Activated CD4-positive, alpha-beta T cell treated with anti-CD3 and anti-CD28 coated beads, Interleukin-2, amount 10 ng/mL, durations not matched to agents 24 days and 14 days (primary cell): ENCODE data around the gene SEMA3C. TPM values are rescaled to one million over a fixed set of nuclear protein-coding genes. Genes with fewer than 3 reads are reported as not detected.
A peak's percentile ranks its signal among the peaks of the same experiment; 100 is the strongest.
"Not testable (repeated sequence)": the region's sequence is repeated elsewhere in the genome, so short reads cannot be mapped to it uniquely, and the experiment has no call there.

ENCODE experiments used
- DNase-seq: peaks from one replicate; pipeline ENCODE4 v3.0.0; 2022
- H3K27ac Mint-ChIP-seq: one replicate; pipeline ENCODE4 v1.8.0; 2022; ENCODE audit warnings: mild to moderate bottlenecking, mixed read lengths
- H3K27me3 Mint-ChIP-seq: one replicate; pipeline ENCODE4 v1.8.0; 2022; ENCODE audit warnings: mixed read lengths
- H3K36me3 Mint-ChIP-seq: one replicate; pipeline ENCODE4 v1.8.0; 2022; ENCODE audit warnings: low read depth, mild to moderate bottlenecking, mixed read lengths
- H3K4me1 Mint-ChIP-seq: one replicate; pipeline ENCODE4 v1.8.0; 2021; ENCODE audit warnings: mixed read lengths
- H3K4me3 Mint-ChIP-seq: one replicate; pipeline ENCODE4 v1.8.0; 2022; ENCODE audit warnings: mild to moderate bottlenecking, moderate library complexity, mixed read lengths
- H3K9me3 Mint-ChIP-seq: one replicate; pipeline ENCODE4 v1.8.0; 2021; ENCODE audit warnings: mixed read lengths
- intact Hi-C: fragments of 100-400 bp; cut with micrococcal nuclease; formaldehyde crosslinking; loops from one replicate; pipeline ENCODE4 v1.15.1; 2023
- total RNA-seq: library from RNA; stranded (reverse); gene quantifications from 2 replicates; pipeline ENCODE4 v1.2.3, GENCODE V29; 2022

Gene SEMA3C
- total RNA-seq, 1 donor from 2014 or later, result not detected

DNA sequence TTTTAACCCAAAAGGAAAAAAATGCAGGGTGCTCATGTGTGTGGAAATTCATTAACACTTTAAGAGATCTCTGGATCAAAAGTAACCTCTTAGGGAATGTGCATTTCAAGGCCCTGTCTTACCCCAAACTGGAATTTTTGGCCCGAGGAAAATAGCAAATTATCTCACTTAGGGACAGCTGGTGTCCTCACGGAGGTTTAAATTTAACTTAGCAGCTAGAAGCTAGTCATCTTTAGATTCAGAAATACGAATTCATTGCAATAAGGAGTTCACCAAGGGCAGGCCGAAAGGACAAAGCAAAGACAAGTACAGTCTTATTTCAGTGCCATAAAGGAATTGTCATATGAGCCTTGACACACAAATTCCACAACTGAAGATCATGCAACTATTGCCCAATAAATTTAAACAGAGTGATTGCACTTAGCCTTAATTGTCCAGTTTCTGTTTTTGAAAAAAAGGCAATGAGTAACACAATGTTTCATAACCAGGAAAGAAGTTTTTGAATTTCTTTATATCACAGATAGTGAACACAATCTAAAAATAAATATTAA, 22.4 kb upstream of the SEMA3C start:
- H3K27ac Mint-ChIP-seq, result no peak overlapping the region
- no peaks in the 10 kb centered on the region for H3K4me1 Mint-ChIP-seq
- H3K27me3 Mint-ChIP-seq, result no peaks in the 10 kb centered on the region
- H3K9me3 Mint-ChIP-seq, result no peaks in the 10 kb centered on the region
- intact Hi-C loops, result no loop called here
- no peak for DNase-seq
- H3K4me3 Mint-ChIP-seq, result no peak overlapping the region
- H3K36me3 Mint-ChIP-seq, result no peaks in the 10 kb centered on the region

DNA sequence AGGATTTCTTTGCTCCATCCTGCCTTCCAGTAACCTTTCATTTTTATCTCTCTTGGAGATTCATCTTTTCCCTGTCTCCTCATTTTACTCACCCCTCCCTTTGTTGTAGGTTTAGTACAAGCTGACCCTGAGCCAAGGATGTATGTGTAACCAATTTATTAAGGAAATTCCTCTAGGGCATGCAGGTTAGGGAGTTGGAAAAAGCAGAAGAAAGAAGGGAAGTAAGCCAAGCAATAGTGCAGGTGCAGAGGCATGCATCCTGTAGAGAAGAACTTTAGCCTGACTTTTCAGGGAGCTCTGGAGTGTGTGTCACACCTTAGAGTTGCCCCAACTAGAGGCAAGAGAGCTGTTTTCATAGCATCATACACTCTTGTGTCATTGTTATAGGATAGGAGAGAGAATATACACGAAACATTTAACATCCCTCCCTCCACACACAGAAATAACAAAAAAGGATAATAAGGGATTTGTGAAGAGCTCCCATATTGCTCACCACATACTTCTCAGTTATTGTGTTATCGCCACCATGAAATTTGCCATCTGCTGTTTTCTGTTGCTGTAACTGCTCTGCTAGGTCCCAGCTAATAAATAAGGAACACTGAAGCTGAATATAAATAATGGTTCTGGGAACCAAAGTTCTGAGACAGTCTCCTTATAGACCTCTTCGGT, 21.8 kb upstream of the SEMA3C start:
- Mint-ChIP-seq H3K9me3 (no peaks in the 10 kb centered on the region), H3K27me3 (no peaks in the 10 kb centered on the region), H3K36me3 (no peaks in the 10 kb centered on the region), H3K27ac (no peak overlapping the region), H3K4me1 (no peaks in the 10 kb centered on the region), H3K4me3 (no peak overlapping the region)
- no peak for DNase-seq
- intact Hi-C loops, result no loop called here

DNA sequence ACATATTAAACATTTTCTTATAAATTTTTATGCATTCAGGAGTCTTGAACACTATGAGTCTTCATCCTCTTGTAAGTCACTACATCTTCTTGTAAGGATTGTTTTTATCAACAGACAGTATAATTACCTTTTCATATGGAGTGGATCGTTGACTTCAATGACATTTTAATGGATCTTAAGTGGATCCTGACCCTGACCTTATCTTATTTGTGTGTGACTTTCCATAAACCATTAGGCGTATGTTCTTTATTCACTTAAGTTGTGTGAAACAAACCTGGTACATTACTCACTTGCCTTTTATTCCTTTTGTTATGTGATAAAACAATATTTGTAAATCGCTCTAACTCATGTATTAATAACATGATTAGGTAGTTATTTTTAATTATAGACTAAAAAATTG, 18.5 kb upstream of the SEMA3C start:
- Mint-ChIP-seq H3K27me3 (no peaks in the 10 kb centered on the region), H3K4me1 (no peaks in the 10 kb centered on the region), H3K27ac (no peak overlapping the region), H3K4me3 (no peak overlapping the region), H3K36me3 (no peaks in the 10 kb centered on the region), H3K9me3 (no peaks in the 10 kb centered on the region)
- intact Hi-C loops, result no loop called here
- DNase-seq, result no peak

DNA sequence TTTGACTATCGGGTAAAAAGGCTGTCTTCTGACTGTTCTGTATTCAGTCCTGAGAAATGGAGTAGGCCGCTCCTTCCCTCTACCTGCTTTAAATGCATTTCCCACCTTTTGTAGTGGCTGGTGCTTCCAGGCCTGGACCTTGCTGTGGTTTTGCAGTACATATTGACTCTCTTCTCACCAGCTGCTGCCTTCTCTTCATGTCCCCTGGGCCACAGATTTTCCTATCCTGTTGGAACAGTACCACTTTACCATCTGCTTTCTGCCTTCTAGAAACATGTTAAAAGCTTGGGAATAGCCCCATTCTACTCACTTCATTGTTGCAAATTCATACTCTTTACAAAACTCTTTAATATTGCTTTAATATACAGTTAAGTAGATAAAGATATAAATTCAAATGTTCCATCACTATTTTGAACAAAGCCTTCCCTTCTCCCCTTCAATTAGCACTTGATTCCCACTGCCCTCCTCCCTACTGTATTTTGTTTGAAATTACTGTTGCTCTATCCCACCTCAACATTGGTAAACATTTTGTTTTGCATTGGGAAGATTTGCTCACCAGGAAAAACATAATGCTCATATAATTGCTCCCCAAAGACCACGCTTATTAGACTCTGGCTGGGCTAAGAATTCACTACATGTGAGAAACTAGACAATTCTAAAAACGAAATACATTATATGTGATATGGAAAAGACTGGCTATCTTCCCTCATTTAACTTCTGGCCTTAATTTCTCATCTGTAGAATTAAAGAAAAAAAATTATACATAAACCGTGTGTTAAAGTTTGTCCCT, 17.3 kb upstream of the SEMA3C start:
- Mint-ChIP-seq H3K27me3 (no peaks in the 10 kb centered on the region), H3K4me3 (no peak overlapping the region), H3K9me3 (no peaks in the 10 kb centered on the region), H3K27ac (no peak overlapping the region), H3K36me3 (no peaks in the 10 kb centered on the region), H3K4me1 (no peaks in the 10 kb centered on the region)
- no peak for DNase-seq
- intact Hi-C loops, result no loop called here

DNA sequence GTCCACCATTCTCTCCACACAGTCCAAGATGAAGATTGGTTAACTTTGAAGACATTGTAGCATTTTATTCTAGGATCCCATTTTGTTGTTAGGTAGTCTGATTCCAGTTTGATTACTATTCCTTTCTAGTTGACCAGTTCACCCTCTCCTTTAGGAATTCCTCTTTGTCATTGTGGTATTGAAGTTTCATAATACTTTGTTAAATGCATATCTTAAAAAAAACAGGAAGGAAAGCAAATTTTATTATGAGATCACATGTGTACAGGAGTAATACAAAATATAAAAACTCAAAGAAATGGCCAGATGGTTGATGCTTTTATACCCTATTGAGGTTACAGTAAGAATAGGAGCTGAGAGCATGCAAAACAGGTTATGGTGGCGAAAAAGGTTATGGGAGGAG, 15.5 kb upstream of the SEMA3C start:
- Mint-ChIP-seq H3K4me1 (no peaks in the 10 kb centered on the region), H3K9me3 (no peaks in the 10 kb centered on the region), H3K27ac (no peak overlapping the region), H3K36me3 (no peaks in the 10 kb centered on the region), H3K27me3 (no peaks in the 10 kb centered on the region), H3K4me3 (no peak overlapping the region)
- intact Hi-C loops, result no loop called here
- DNase-seq, result no peak

- H3K27ac Mint-ChIP-seq, result no peak overlapping the region
Measured at GRCh38 chr7:80932536-80932935, 13.7 kb upstream of the SEMA3C start.

DNA sequence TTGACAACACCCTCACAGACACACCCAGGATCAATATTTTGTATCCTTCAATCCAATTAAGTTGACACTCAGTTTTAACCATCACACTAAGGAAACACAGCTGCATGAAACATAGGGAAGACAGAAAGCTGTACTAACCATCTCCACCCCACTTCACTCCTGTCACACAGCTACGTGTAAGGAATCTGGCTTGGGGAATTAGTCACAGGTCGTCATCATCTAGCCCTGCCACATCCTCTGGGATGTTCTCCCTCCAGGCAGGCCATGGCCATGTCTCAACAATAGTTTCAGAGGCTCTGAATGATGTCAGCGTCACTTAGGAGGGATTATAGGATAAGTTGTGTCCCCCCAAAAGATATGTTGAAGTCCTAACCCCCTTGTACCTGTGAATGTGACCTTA, 10.8 kb upstream of the SEMA3C start:
- no peaks in the 10 kb centered on the region for H3K9me3 Mint-ChIP-seq
- no peaks in the 10 kb centered on the region for H3K4me1 Mint-ChIP-seq
- no peak overlapping the region for H3K4me3 Mint-ChIP-seq
- H3K27me3 Mint-ChIP-seq, result peaks cover 2% of the 10 kb centered on the region
- H3K27ac Mint-ChIP-seq, result no peak overlapping the region
- intact Hi-C loops, result no loop called here
- no peak for DNase-seq
- no peaks in the 10 kb centered on the region for H3K36me3 Mint-ChIP-seq

More at GRCh38 chr7:80932536-80932935, 13.7 kb upstream of the SEMA3C start:
- H3K4me1 Mint-ChIP-seq, result no peaks in the 10 kb centered on the region
- intact Hi-C loops, result no loop called here
- no peaks in the 10 kb centered on the region for H3K36me3 Mint-ChIP-seq
- no peak overlapping the region for H3K4me3 Mint-ChIP-seq
- no peaks in the 10 kb centered on the region for H3K9me3 Mint-ChIP-seq
- no peak for DNase-seq
- H3K27me3 Mint-ChIP-seq, result no peaks in the 10 kb centered on the region

GRCh38 chr7:80926955-80927354, 8.1 kb upstream of the SEMA3C start:
- H3K27me3 Mint-ChIP-seq, DNase-seq, H3K36me3 Mint-ChIP-seq, H3K4me1 Mint-ChIP-seq, H3K4me3 Mint-ChIP-seq, H3K27ac Mint-ChIP-seq, H3K9me3 Mint-ChIP-seq, intact Hi-C loops: not testable (repeated sequence)

DNA sequence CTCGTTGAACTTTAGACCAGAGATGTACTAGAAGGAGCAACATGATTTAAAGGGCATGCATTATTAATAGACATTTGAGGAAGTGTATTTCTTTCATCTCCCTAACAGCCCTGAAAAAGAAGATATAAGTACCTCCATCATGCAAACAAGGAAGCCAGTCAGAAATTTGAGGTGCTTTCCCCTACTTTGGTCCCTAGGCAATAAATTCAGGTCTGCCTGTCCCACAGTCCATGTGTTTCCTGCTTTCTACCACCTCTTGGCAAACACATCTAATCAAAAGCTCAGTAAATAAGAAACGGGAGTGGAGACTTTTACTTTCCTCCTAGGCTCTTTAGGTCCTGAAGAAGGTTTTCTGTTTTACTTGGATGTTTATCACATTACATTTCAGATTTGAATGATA, 5.2 kb upstream of the SEMA3C start:
- Mint-ChIP-seq H3K36me3 (no peaks in the 10 kb centered on the region), H3K9me3 (no peaks in the 10 kb centered on the region), H3K4me1 (no peaks in the 10 kb centered on the region), H3K27ac (no peak overlapping the region), H3K4me3 (no peak overlapping the region), H3K27me3 (peaks cover 23% of the 10 kb centered on the region)
- no peak for DNase-seq
- intact Hi-C loops, result no loop called here

DNA sequence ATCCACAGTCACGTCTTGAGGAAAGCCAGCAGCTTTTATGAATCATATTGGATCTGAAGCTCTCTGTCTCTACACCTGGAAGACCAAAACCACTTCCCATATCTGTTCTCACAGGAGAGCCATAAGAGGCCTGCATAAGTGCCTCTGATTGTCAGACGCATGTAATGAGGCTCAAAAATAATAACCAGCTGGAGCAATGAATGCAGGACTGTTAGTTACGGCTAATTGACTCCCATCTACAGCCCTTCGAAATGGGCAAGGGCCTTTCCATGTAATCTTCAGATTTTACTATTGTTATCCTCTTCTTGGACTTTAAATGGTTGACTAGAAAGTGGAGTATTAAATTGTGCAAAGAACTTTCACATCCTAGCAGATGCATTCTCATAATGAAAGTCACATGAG, 4.4 kb upstream of the SEMA3C start:
- intact Hi-C loops, result no loop called here
- Mint-ChIP-seq H3K27me3 (peaks cover 29% of the 10 kb centered on the region), H3K36me3 (no peaks in the 10 kb centered on the region), H3K4me3 (no peak overlapping the region), H3K27ac (no peak overlapping the region), H3K9me3 (no peaks in the 10 kb centered on the region), H3K4me1 (peaks cover 4% of the 10 kb centered on the region)
- DNase-seq, result no peak

DNA sequence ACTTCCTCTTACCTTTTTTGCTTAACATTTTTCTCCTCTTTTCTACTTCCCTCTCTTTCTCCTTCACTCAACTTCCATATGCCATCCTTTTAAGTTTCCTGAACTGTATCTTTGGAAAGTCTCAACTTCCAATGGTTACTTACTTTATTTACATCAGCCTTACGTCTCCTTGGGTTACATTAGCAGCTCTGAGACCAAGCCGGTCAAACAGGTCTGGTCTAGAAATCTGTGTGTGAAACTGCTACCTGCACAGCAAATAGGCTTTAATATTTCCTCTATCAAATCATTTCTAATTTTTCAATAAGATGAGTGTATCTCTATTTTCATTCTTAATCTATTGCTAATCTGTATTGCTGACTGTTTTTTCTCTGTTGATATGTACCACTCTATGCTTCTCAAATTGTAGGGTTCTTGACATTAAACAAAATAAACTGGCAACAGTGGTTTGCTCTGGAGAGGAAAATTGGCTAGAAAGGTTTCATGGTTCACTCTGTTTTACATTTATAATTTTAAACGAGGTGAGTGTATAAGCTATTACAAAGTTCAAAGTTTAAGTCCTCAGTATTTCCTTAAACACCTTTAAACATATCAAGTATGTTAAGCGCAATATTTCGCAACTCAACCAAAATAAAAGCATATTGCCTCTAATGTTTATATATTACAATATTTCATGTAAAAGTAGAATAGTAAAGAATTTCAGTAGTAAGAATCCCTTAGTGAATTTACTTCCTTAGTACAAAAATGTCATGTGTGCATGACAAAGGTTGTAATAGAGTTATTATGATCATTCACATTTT, 3.6 kb upstream of the SEMA3C start:
- Mint-ChIP-seq H3K9me3 (no peaks in the 10 kb centered on the region), H3K4me1 (peaks cover 5% of the 10 kb centered on the region), H3K27ac (no peak overlapping the region), H3K27me3 (peaks cover 35% of the 10 kb centered on the region), H3K4me3 (no peak overlapping the region), H3K36me3 (no peaks in the 10 kb centered on the region)
- intact Hi-C loops, result no loop called here
- DNase-seq, result no peak

DNA sequence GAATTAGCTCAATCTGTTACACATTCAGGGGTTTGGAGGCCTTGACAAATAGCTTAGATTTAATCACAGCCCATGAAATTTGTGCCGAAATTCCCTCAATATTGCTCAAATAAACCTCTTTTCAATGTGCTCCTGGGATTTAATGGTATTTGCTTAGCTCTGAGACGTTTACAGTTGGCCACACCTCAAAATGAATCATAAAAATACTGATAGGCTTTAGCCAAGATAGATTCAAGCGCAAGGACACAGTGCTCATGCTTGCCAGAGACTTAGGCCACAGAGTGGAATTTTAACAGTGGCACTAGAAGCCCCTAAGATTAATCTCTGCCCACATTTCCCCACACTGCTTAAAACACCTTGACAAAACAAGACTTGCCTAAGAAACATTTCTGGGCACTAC, 2.3 kb upstream of the SEMA3C start:
- Mint-ChIP-seq H3K27ac (no peak overlapping the region), H3K9me3 (no peaks in the 10 kb centered on the region), H3K4me1 (peaks cover 5% of the 10 kb centered on the region), H3K27me3 (peaks cover 46% of the 10 kb centered on the region), H3K4me3 (no peak overlapping the region), H3K36me3 (no peaks in the 10 kb centered on the region)
- intact Hi-C loops, result no loop called here
- DNase-seq, result no peak

- no peak overlapping the region for H3K27ac Mint-ChIP-seq
- peaks cover 5% of the 10 kb centered on the region for H3K4me1 Mint-ChIP-seq
- H3K4me3 Mint-ChIP-seq, result peak overlapping the region; percentile 19
- intact Hi-C loops, result no loop called here
- DNase-seq, result no peak
- no peaks in the 10 kb centered on the region for H3K36me3 Mint-ChIP-seq
- H3K27me3 Mint-ChIP-seq, result peaks cover 47% of the 10 kb centered on the region
- H3K9me3 Mint-ChIP-seq, result no peaks in the 10 kb centered on the region
Measured at GRCh38 chr7:80918399-80918798, 452 bp downstream of the SEMA3C start.
